H1 (cell line): ENCODE results near the gene ZSWIM6. TPM values are rescaled to one million over a fixed set of nuclear protein-coding genes. Genes with fewer than 3 reads are reported as not detected.

Experiments
- CTCF ChIA-PET: fragments of 300-600 bp; sonication (Branson Sonifier 250); formaldehyde crosslinking; loops from one replicate; lab custom pipeline; 2021; ENCODE audit not compliant: partially characterized antibody; lab: Charles Lee
- POLR2A ChIA-PET: fragments of 300-600 bp; sonication (Branson Sonifier 250); formaldehyde crosslinking; loops from one replicate; lab custom pipeline; 2021; ENCODE audit warnings: inconsistent platforms; ENCODE audit not compliant: partially characterized antibody; lab: Charles Lee
- DNase-seq, 2 experiments: peaks; one replicate each; pipeline versions ENCODE4 v3.0.0 to v3.0.0-alpha.2; 2010 to 2022; ENCODE audit warnings: low spot score in 2 of 2, low read depth in 1 of 2, mixed read lengths in 1 of 2
- FAIRE-seq: peaks from 2 replicates; lab custom pipeline; 2011; peaks lifted over from hg19 to GRCh38; lab: Jason Lieb, UNC
- H2AFZ ChIP-seq: 2 replicates; pipeline ENCODE4 v1.8.1; 2012; ENCODE audit warnings: low read length, inconsistent platforms
- H2AK5ac ChIP-seq: 2 replicates; pipeline ENCODE4 v1.6.1; 2013; ENCODE audit warnings: low read depth, low read length
- H2BK120ac ChIP-seq: replicated peaks from 2 replicates; pipeline ENCODE3; 2013; ENCODE audit warnings: low read depth, low read length, inconsistent platforms
- H2BK12ac ChIP-seq: 2 replicates; pipeline ENCODE4 v1.6.1; 2013; ENCODE audit warnings: low read depth, low read length
- H2BK15ac ChIP-seq: 2 replicates; pipeline ENCODE4 v1.6.1; 2013; ENCODE audit warnings: low read length
- H2BK20ac ChIP-seq: 2 replicates; pipeline ENCODE4 v1.6.1; 2013; ENCODE audit warnings: low read length
- H2BK5ac ChIP-seq: 2 replicates; pipeline ENCODE4 v1.6.1; 2013; ENCODE audit warnings: low read depth, low read length
- H3K14ac ChIP-seq: 2 replicates; pipeline ENCODE4 v1.6.1; 2013; ENCODE audit warnings: inconsistent platforms; ENCODE audit not compliant: insufficient read length
- H3K18ac ChIP-seq: 2 replicates; pipeline ENCODE4 v1.6.1; 2013; ENCODE audit warnings: low read length; ENCODE audit errors: extremely low read depth
- H3K23ac ChIP-seq: 2 replicates; pipeline ENCODE4 v1.6.1; 2013; ENCODE audit warnings: inconsistent platforms; ENCODE audit not compliant: insufficient read length
- H3K23me2 ChIP-seq: 2 replicates; pipeline ENCODE4 v1.6.1; 2013; ENCODE audit warnings: low read depth, low read length
- H3K27ac ChIP-seq: 2 replicates; pipeline ENCODE4 v1.6.1; 2011; ENCODE audit warnings: low read depth, low read length, inconsistent platforms
- H3K27me3 ChIP-seq, 4 experiments: replicated peaks in 1 of 4; 1 replicate in 1 of 4; 2 replicates in 3 of 4; pipeline versions ENCODE4 v1.6.1 to v1.8.1; 2011 to 2013; ENCODE audit warnings: low read length in 3 of 4, mild to moderate bottlenecking in 3 of 4, inconsistent platforms in 2 of 4, mixed read lengths in 2 of 4, moderate library complexity in 1 of 4; ENCODE audit not compliant: control insufficient read depth in 3 of 4, insufficient read depth in 3 of 4; ENCODE audit errors: extremely low read depth in 1 of 4
- H3K36me3 ChIP-seq, 4 experiments: 2 replicates each; pipeline versions ENCODE4 v1.6.1 to v1.8.1; 2011 to 2013; ENCODE audit warnings: mild to moderate bottlenecking in 4 of 4, low read length in 3 of 4, moderate library complexity in 2 of 4, control low read depth in 1 of 4, inconsistent platforms in 1 of 4; ENCODE audit not compliant: insufficient read depth in 4 of 4, control insufficient read depth in 2 of 4
- H3K4ac ChIP-seq: replicated peaks from 2 replicates; pipeline ENCODE3; 2013; ENCODE audit warnings: low read length, low read depth, mixed read lengths, inconsistent platforms; ENCODE audit not compliant: insufficient read length
- H3K4me1 ChIP-seq, 4 experiments: replicated peaks in 1 of 4; 1 replicate in 1 of 4; 2 replicates in 3 of 4; pipeline versions ENCODE4 v1.6.1 to v1.8.1; 2011 to 2013; ENCODE audit warnings: low read length in 3 of 4, inconsistent platforms in 2 of 4, mixed read lengths in 1 of 4; ENCODE audit not compliant: insufficient read depth in 4 of 4, control insufficient read depth in 3 of 4
- H3K4me2 ChIP-seq, 2 experiments: 2 replicates each; pipeline versions ENCODE4 v1.6.1 to v1.8.1; 2011 to 2013; ENCODE audit warnings: low read depth in 2 of 2, low read length in 2 of 2, control low read depth in 1 of 2, inconsistent platforms in 1 of 2, mild to moderate bottlenecking in 1 of 2; ENCODE audit not compliant: insufficient read depth in 1 of 2
- H3K4me3 ChIP-seq, 4 experiments: fragments of 200-600, 300-600 bp in 1 of 4; sonication (generic), shearing (Covaris generic), sonication (Bioruptor Twin) in 1 of 4; 2 replicates each; pipeline versions ENCODE4 v1.5.1 to v1.8.1; 2011 to 2016; ENCODE audit warnings: low read length in 4 of 4, low read depth in 3 of 4, control low read depth in 2 of 4, inconsistent platforms in 2 of 4, mild to moderate bottlenecking in 2 of 4, mixed read lengths in 1 of 4, moderate library complexity in 1 of 4; ENCODE audit not compliant: insufficient read depth in 2 of 4; ENCODE audit errors: extremely low read depth in 1 of 4
- H3K56ac ChIP-seq: replicated peaks from 2 replicates; pipeline ENCODE3; 2013; ENCODE audit warnings: low read depth, mild to moderate bottlenecking, mixed read lengths, low read length, inconsistent platforms; ENCODE audit not compliant: insufficient read length
- H3K79me1 ChIP-seq: 2 replicates; pipeline ENCODE4 v1.6.1; 2013; ENCODE audit warnings: low read depth, low read length, control low read depth
- H3K79me2 ChIP-seq, 2 experiments: 2 replicates each; pipeline versions ENCODE4 v1.6.1 to v1.8.1; 2012 to 2013; ENCODE audit warnings: low read length in 2 of 2, mild to moderate bottlenecking in 2 of 2, inconsistent platforms in 1 of 2; ENCODE audit not compliant: insufficient read depth in 2 of 2, control insufficient read depth in 1 of 2
- H3K9ac ChIP-seq, 4 experiments: replicated peaks in 1 of 4; 1 replicate in 1 of 4; 2 replicates in 3 of 4; pipeline versions ENCODE4 v1.6.1 to v1.8.1; 2011 to 2013; ENCODE audit warnings: low read depth in 3 of 4, low read length in 3 of 4, control low read depth in 2 of 4, mild to moderate bottlenecking in 2 of 4, moderate library complexity in 2 of 4, inconsistent platforms in 1 of 4; ENCODE audit errors: extremely low read depth in 1 of 4
- H3K9me3 ChIP-seq, 2 experiments: 2 replicates each; pipeline versions ENCODE4 v1.6.1 to v1.8.1; 2012 to 2013; ENCODE audit warnings: mild to moderate bottlenecking in 2 of 2, moderate library complexity in 2 of 2, control low read depth in 1 of 2, inconsistent platforms in 1 of 2, low read depth in 1 of 2, low read length in 1 of 2, mixed read lengths in 1 of 2; ENCODE audit not compliant: insufficient read depth in 2 of 2
- H4K20me1 ChIP-seq, 2 experiments: replicated peaks in 1 of 2; 2 replicates each; pipeline versions ENCODE3 to v1.8.1; 2011 to 2013; ENCODE audit warnings: inconsistent platforms in 2 of 2, low read length in 2 of 2, mild to moderate bottlenecking in 1 of 2; ENCODE audit not compliant: insufficient read depth in 2 of 2, control insufficient read depth in 1 of 2
- H4K5ac ChIP-seq: 2 replicates; pipeline ENCODE4 v1.6.1; 2013; ENCODE audit warnings: low read length, low read depth, mixed read lengths, inconsistent platforms; ENCODE audit not compliant: insufficient read length
- H4K8ac ChIP-seq: 2 replicates; pipeline ENCODE4 v1.8.0; 2013; ENCODE audit warnings: mild to moderate bottlenecking, moderate library complexity, low read length, inconsistent platforms; ENCODE audit not compliant: insufficient read depth; ENCODE audit errors: extremely low read depth
- H4K91ac ChIP-seq: replicated peaks from 2 replicates; pipeline ENCODE3; 2013; ENCODE audit warnings: low read length, mixed read lengths, inconsistent platforms; ENCODE audit not compliant: insufficient read length
- BCL11A ChIP-seq, 2 experiments: IDR thresholded peaks; one replicate each; pipeline ENCODE4 v1.6.1; 2011; ENCODE audit warnings: low read depth in 2 of 2, low read length in 2 of 2, mild to moderate bottlenecking in 2 of 2
- RBBP5 ChIP-seq: IDR thresholded peaks from 2 replicates; pipeline ENCODE4 v1.7.1; 2012; ENCODE audit warnings: low read depth, mild to moderate bottlenecking, inconsistent platforms, low read length, moderate library complexity, borderline replicate concordance
- WGBS, 2 experiments: shearing (Covaris generic) in 1 of 2; methylation state at CpG; one replicate each; pipeline versions ENCODE4 v1.1.6 to v1.1.7; 2013 to 2015; ENCODE audit warnings: low lambda C conversion rate in 2 of 2, mixed read lengths in 2 of 2, inconsistent platforms in 1 of 2, low coverage in 1 of 2, missing lambda C conversion rate in 1 of 2; ENCODE audit not compliant: insufficient replicate concordance in 2 of 2, insufficient coverage in 1 of 2, insufficient read length in 1 of 2; ENCODE audit errors: extremely low coverage in 1 of 2, missing lambda C conversion rate in 1 of 2; 5-methylcytosine and 5-hydroxymethylcytosine counted together
- polyA plus RNA-seq, 7 experiments: library from polyadenylated mRNA; depleted of rRNA in 3 of 7; stranded (reverse) in 5 of 7; unstranded in 2 of 7; fragments of >200 nt in 5 of 7; fragments of 200-250 nt in 2 of 7; gene quantifications; 1 replicate in 5 of 7; 2 replicates in 1 of 7; 4 replicates in 1 of 7; pipeline versions ENCODE4 v1.2.1 to v1.2.3, GENCODE V29; 2011 to 2013; ENCODE audit warnings: missing spikeins in 2 of 7, mixed read lengths in 2 of 7
- total RNA-seq: library from RNA; stranded (reverse); fragmentation: NEBNext Ultra II Directional; extraction: Animal tissue kit (Norgen Biotek cat#: 25700); gene quantifications from 2 replicates; pipeline ENCODE4 v1.2.1, GENCODE V29; 2021

The ZSWIM6 gene
- total and polyA plus RNA-seq, 2 of the 8 experiments (the other 6 are each of a cell fraction or from before 2014, with no cell fraction given), result 7.9 to 12.4 TPM

- Histone ChIP-seq H3K18ac (no peak overlapping the region), H3K4ac (no peak overlapping the region), H4K5ac (no peak overlapping the region), H4K91ac (no peak overlapping the region), H3K4me3 (no peak overlapping the region), H2BK5ac (no peak overlapping the region), H2BK12ac (no peak overlapping the region), H4K20me1 (peaks cover 0 to 5% of the 10 kb centered on the region in 2 experiments), H3K14ac (no peak overlapping the region), H3K27me3 (no peaks in the 10 kb centered on the region), H3K9me3 (no peaks in the 10 kb centered on the region; a peak in 1 of 4 replicates), H2BK20ac (no peak overlapping the region), H3K79me2 (peaks cover 0 to 75% of the 10 kb centered on the region in 2 experiments; a peak in 2 of 4 replicates)
- POLR2A ChIA-PET, result no interaction called here
- 80% methylated on average over 4 of the region's 4 CpGs; no CpG with 5 or more reads in 1 of the 2 experiments for WGBS, 2 experiments
- TF ChIP-seq BCL11A (IDR thresholded peaks at IDR 0.05; ENCODE audit: low read depth in 2 of 2, low read length in 2 of 2) (no peak), RBBP5 (no peak)
- TF ChIP-seq, all 59 proteins: peak for 0
- CTCF ChIA-PET, result interaction anchor here (0.7 kb wide), 1 partner anchor 294 kb away, joined by 3 read pairs; no protein-coding TSS in a partner anchor
- no peak overlapping the region for H4K8ac ChIP-seq
- no peak overlapping the region for H2AK5ac ChIP-seq
- DNase-seq (no peak), FAIRE-seq (no peak)
- H3K79me1 ChIP-seq, result peaks cover 5% of the 10 kb centered on the region; the same call in 1 of the 2 replicates
- no peak overlapping the region for H2BK120ac ChIP-seq
- H3K4me1 ChIP-seq, result no peaks in the 10 kb centered on the region
- H3K23me2 ChIP-seq, result no peaks in the 10 kb centered on the region
- no peak overlapping the region for H3K27ac ChIP-seq
- no peak overlapping the region for H3K4me2 ChIP-seq
- H2BK15ac ChIP-seq, result no peak overlapping the region
- H3K23ac ChIP-seq, result no peak overlapping the region
- H2AFZ ChIP-seq, result no peak overlapping the region
- H3K36me3 ChIP-seq, result no peaks in the 10 kb centered on the region
- H3K56ac ChIP-seq, result no peak overlapping the region
- no peak overlapping the region for H3K9ac ChIP-seq
Observed at GRCh38 chr5:61350535-61350934, 18.5 kb downstream of the ZSWIM6 start.
